H1 (cell line): ENCODE results near the gene PDIA6. TPM values are rescaled to one million over a fixed set of nuclear protein-coding genes. Genes with fewer than 3 reads are reported as not detected.

Experiments used
- CTCF ChIA-PET: fragments of 300-600 bp; sonication (Branson Sonifier 250); formaldehyde crosslinking; loops from one replicate; lab custom pipeline; 2021; ENCODE audit not compliant: partially characterized antibody; lab: Charles Lee
- POLR2A ChIA-PET: fragments of 300-600 bp; sonication (Branson Sonifier 250); formaldehyde crosslinking; loops from one replicate; lab custom pipeline; 2021; ENCODE audit warnings: inconsistent platforms; ENCODE audit not compliant: partially characterized antibody; lab: Charles Lee
- DNase-seq, 2 experiments: peaks; one replicate each; pipeline versions ENCODE4 v3.0.0 to v3.0.0-alpha.2; 2010 to 2022; ENCODE audit warnings: low spot score in 2 of 2, low read depth in 1 of 2, mixed read lengths in 1 of 2
- FAIRE-seq: peaks from 2 replicates; lab custom pipeline; 2011; peaks lifted over from hg19 to GRCh38; lab: Jason Lieb, UNC
- H2AFZ ChIP-seq: 2 replicates; pipeline ENCODE4 v1.8.1; 2012; ENCODE audit warnings: low read length, inconsistent platforms
- H2AK5ac ChIP-seq: 2 replicates; pipeline ENCODE4 v1.6.1; 2013; ENCODE audit warnings: low read depth, low read length
- H2BK120ac ChIP-seq: replicated peaks from 2 replicates; pipeline ENCODE3; 2013; ENCODE audit warnings: low read depth, low read length, inconsistent platforms
- H2BK12ac ChIP-seq: 2 replicates; pipeline ENCODE4 v1.6.1; 2013; ENCODE audit warnings: low read depth, low read length
- H2BK15ac ChIP-seq: 2 replicates; pipeline ENCODE4 v1.6.1; 2013; ENCODE audit warnings: low read length
- H2BK20ac ChIP-seq: 2 replicates; pipeline ENCODE4 v1.6.1; 2013; ENCODE audit warnings: low read length
- H2BK5ac ChIP-seq: 2 replicates; pipeline ENCODE4 v1.6.1; 2013; ENCODE audit warnings: low read depth, low read length
- H3K14ac ChIP-seq: 2 replicates; pipeline ENCODE4 v1.6.1; 2013; ENCODE audit warnings: inconsistent platforms; ENCODE audit not compliant: insufficient read length
- H3K18ac ChIP-seq: 2 replicates; pipeline ENCODE4 v1.6.1; 2013; ENCODE audit warnings: low read length; ENCODE audit errors: extremely low read depth
- H3K23ac ChIP-seq: 2 replicates; pipeline ENCODE4 v1.6.1; 2013; ENCODE audit warnings: inconsistent platforms; ENCODE audit not compliant: insufficient read length
- H3K23me2 ChIP-seq: 2 replicates; pipeline ENCODE4 v1.6.1; 2013; ENCODE audit warnings: low read depth, low read length
- H3K27ac ChIP-seq: 2 replicates; pipeline ENCODE4 v1.6.1; 2011; ENCODE audit warnings: low read depth, low read length, inconsistent platforms
- H3K27me3 ChIP-seq, 4 experiments: replicated peaks in 1 of 4; 1 replicate in 1 of 4; 2 replicates in 3 of 4; pipeline versions ENCODE4 v1.6.1 to v1.8.1; 2011 to 2013; ENCODE audit warnings: low read length in 3 of 4, mild to moderate bottlenecking in 3 of 4, inconsistent platforms in 2 of 4, mixed read lengths in 2 of 4, moderate library complexity in 1 of 4; ENCODE audit not compliant: control insufficient read depth in 3 of 4, insufficient read depth in 3 of 4; ENCODE audit errors: extremely low read depth in 1 of 4
- H3K36me3 ChIP-seq, 4 experiments: 2 replicates each; pipeline versions ENCODE4 v1.6.1 to v1.8.1; 2011 to 2013; ENCODE audit warnings: mild to moderate bottlenecking in 4 of 4, low read length in 3 of 4, moderate library complexity in 2 of 4, control low read depth in 1 of 4, inconsistent platforms in 1 of 4; ENCODE audit not compliant: insufficient read depth in 4 of 4, control insufficient read depth in 2 of 4
- H3K4ac ChIP-seq: replicated peaks from 2 replicates; pipeline ENCODE3; 2013; ENCODE audit warnings: low read length, low read depth, mixed read lengths, inconsistent platforms; ENCODE audit not compliant: insufficient read length
- H3K4me1 ChIP-seq, 4 experiments: replicated peaks in 1 of 4; 1 replicate in 1 of 4; 2 replicates in 3 of 4; pipeline versions ENCODE4 v1.6.1 to v1.8.1; 2011 to 2013; ENCODE audit warnings: low read length in 3 of 4, inconsistent platforms in 2 of 4, mixed read lengths in 1 of 4; ENCODE audit not compliant: insufficient read depth in 4 of 4, control insufficient read depth in 3 of 4
- H3K4me2 ChIP-seq, 2 experiments: 2 replicates each; pipeline versions ENCODE4 v1.6.1 to v1.8.1; 2011 to 2013; ENCODE audit warnings: low read depth in 2 of 2, low read length in 2 of 2, control low read depth in 1 of 2, inconsistent platforms in 1 of 2, mild to moderate bottlenecking in 1 of 2; ENCODE audit not compliant: insufficient read depth in 1 of 2
- H3K4me3 ChIP-seq, 4 experiments: fragments of 200-600, 300-600 bp in 1 of 4; sonication (generic), shearing (Covaris generic), sonication (Bioruptor Twin) in 1 of 4; 2 replicates each; pipeline versions ENCODE4 v1.5.1 to v1.8.1; 2011 to 2016; ENCODE audit warnings: low read length in 4 of 4, low read depth in 3 of 4, control low read depth in 2 of 4, inconsistent platforms in 2 of 4, mild to moderate bottlenecking in 2 of 4, mixed read lengths in 1 of 4, moderate library complexity in 1 of 4; ENCODE audit not compliant: insufficient read depth in 2 of 4; ENCODE audit errors: extremely low read depth in 1 of 4
- H3K56ac ChIP-seq: replicated peaks from 2 replicates; pipeline ENCODE3; 2013; ENCODE audit warnings: low read depth, mild to moderate bottlenecking, mixed read lengths, low read length, inconsistent platforms; ENCODE audit not compliant: insufficient read length
- H3K79me1 ChIP-seq: 2 replicates; pipeline ENCODE4 v1.6.1; 2013; ENCODE audit warnings: low read depth, low read length, control low read depth
- H3K79me2 ChIP-seq, 2 experiments: 2 replicates each; pipeline versions ENCODE4 v1.6.1 to v1.8.1; 2012 to 2013; ENCODE audit warnings: low read length in 2 of 2, mild to moderate bottlenecking in 2 of 2, inconsistent platforms in 1 of 2; ENCODE audit not compliant: insufficient read depth in 2 of 2, control insufficient read depth in 1 of 2
- H3K9ac ChIP-seq, 4 experiments: replicated peaks in 1 of 4; 1 replicate in 1 of 4; 2 replicates in 3 of 4; pipeline versions ENCODE4 v1.6.1 to v1.8.1; 2011 to 2013; ENCODE audit warnings: low read depth in 3 of 4, low read length in 3 of 4, control low read depth in 2 of 4, mild to moderate bottlenecking in 2 of 4, moderate library complexity in 2 of 4, inconsistent platforms in 1 of 4; ENCODE audit errors: extremely low read depth in 1 of 4
- H3K9me3 ChIP-seq, 2 experiments: 2 replicates each; pipeline versions ENCODE4 v1.6.1 to v1.8.1; 2012 to 2013; ENCODE audit warnings: mild to moderate bottlenecking in 2 of 2, moderate library complexity in 2 of 2, control low read depth in 1 of 2, inconsistent platforms in 1 of 2, low read depth in 1 of 2, low read length in 1 of 2, mixed read lengths in 1 of 2; ENCODE audit not compliant: insufficient read depth in 2 of 2
- H4K20me1 ChIP-seq, 2 experiments: replicated peaks in 1 of 2; 2 replicates each; pipeline versions ENCODE3 to v1.8.1; 2011 to 2013; ENCODE audit warnings: inconsistent platforms in 2 of 2, low read length in 2 of 2, mild to moderate bottlenecking in 1 of 2; ENCODE audit not compliant: insufficient read depth in 2 of 2, control insufficient read depth in 1 of 2
- H4K5ac ChIP-seq: 2 replicates; pipeline ENCODE4 v1.6.1; 2013; ENCODE audit warnings: low read length, low read depth, mixed read lengths, inconsistent platforms; ENCODE audit not compliant: insufficient read length
- H4K8ac ChIP-seq: 2 replicates; pipeline ENCODE4 v1.8.0; 2013; ENCODE audit warnings: mild to moderate bottlenecking, moderate library complexity, low read length, inconsistent platforms; ENCODE audit not compliant: insufficient read depth; ENCODE audit errors: extremely low read depth
- H4K91ac ChIP-seq: replicated peaks from 2 replicates; pipeline ENCODE3; 2013; ENCODE audit warnings: low read length, mixed read lengths, inconsistent platforms; ENCODE audit not compliant: insufficient read length
- BACH1 ChIP-seq: IDR thresholded peaks from 2 replicates; pipeline ENCODE4 v1.6.1; 2012; ENCODE audit warnings: low read length, improper control_type of control experiment
- BRCA1 ChIP-seq: IDR thresholded peaks from 2 replicates; pipeline ENCODE4 v1.6.1; 2012; ENCODE audit warnings: low read depth, low read length, improper control_type of control experiment
- CREB1 ChIP-seq: IDR thresholded peaks from 2 replicates; pipeline ENCODE4 v1.6.1; 2012; ENCODE audit warnings: inconsistent platforms
- CTCF ChIP-seq, 3 experiments: IDR thresholded peaks; 1 replicate in 2 of 3; 2 replicates in 1 of 3; pipeline versions ENCODE4 v1.5.1 to v1.6.1; 2011; ENCODE audit warnings: low read length in 3 of 3, mild to moderate bottlenecking in 3 of 3, inconsistent platforms in 2 of 3, low read depth in 1 of 3, moderate library complexity in 1 of 3; ENCODE audit not compliant: insufficient read depth in 1 of 3; ENCODE audit errors: control extremely low read depth in 1 of 3
- JUN ChIP-seq: IDR thresholded peaks from 2 replicates; pipeline ENCODE4 v1.6.1; 2011; ENCODE audit warnings: low read depth, mild to moderate bottlenecking, improper control_type of control experiment, low read length
- SP2 ChIP-seq: IDR thresholded peaks from 2 replicates; pipeline ENCODE4 v1.6.1; 2012; ENCODE audit warnings: mild to moderate bottlenecking, low read length, inconsistent platforms
- TAF7 ChIP-seq: optimal IDR thresholded peaks from 2 replicates; pipeline ENCODE3; 2011; ENCODE audit warnings: low read depth, mild to moderate bottlenecking, inconsistent platforms, low read length, moderate library complexity, borderline replicate concordance
- TEAD4 ChIP-seq: IDR thresholded peaks from 2 replicates; pipeline ENCODE4 v1.6.1; 2012; ENCODE audit warnings: low read depth, low read length, inconsistent platforms, mixed read lengths
- WGBS, 2 experiments: shearing (Covaris generic) in 1 of 2; methylation state at CpG; one replicate each; pipeline versions ENCODE4 v1.1.6 to v1.1.7; 2013 to 2015; ENCODE audit warnings: low lambda C conversion rate in 2 of 2, mixed read lengths in 2 of 2, inconsistent platforms in 1 of 2, low coverage in 1 of 2, missing lambda C conversion rate in 1 of 2; ENCODE audit not compliant: insufficient replicate concordance in 2 of 2, insufficient coverage in 1 of 2, insufficient read length in 1 of 2; ENCODE audit errors: extremely low coverage in 1 of 2, missing lambda C conversion rate in 1 of 2; 5-methylcytosine and 5-hydroxymethylcytosine counted together
- polyA plus RNA-seq, 7 experiments: library from polyadenylated mRNA; depleted of rRNA in 3 of 7; stranded (reverse) in 5 of 7; unstranded in 2 of 7; fragments of >200 nt in 5 of 7; fragments of 200-250 nt in 2 of 7; gene quantifications; 1 replicate in 5 of 7; 2 replicates in 1 of 7; 4 replicates in 1 of 7; pipeline versions ENCODE4 v1.2.1 to v1.2.3, GENCODE V29; 2011 to 2013; ENCODE audit warnings: missing spikeins in 2 of 7, mixed read lengths in 2 of 7
- total RNA-seq: library from RNA; stranded (reverse); fragmentation: NEBNext Ultra II Directional; extraction: Animal tissue kit (Norgen Biotek cat#: 25700); gene quantifications from 2 replicates; pipeline ENCODE4 v1.2.1, GENCODE V29; 2021

Gene PDIA6
- total and polyA plus RNA-seq, 2 of the 8 experiments (the other 6 are each of a cell fraction or from before 2014, with no cell fraction given), result 181 to 384 TPM

GRCh38 chr2:10764896-10765295 lies 47.7 kb downstream of the PDIA6 start:
- H4K91ac ChIP-seq, result no peak overlapping the region
- H3K27me3 ChIP-seq, result no peaks in the 10 kb centered on the region
- no peaks in the 10 kb centered on the region for H3K9me3 ChIP-seq
- H3K56ac ChIP-seq, result no peak overlapping the region
- POLR2A ChIA-PET, result no interaction called here
- H3K79me1 ChIP-seq, result no peaks in the 10 kb centered on the region
- no peak overlapping the region for H2BK15ac ChIP-seq
- H4K20me1 ChIP-seq, result no peaks in the 10 kb centered on the region
- no peak overlapping the region for H4K8ac ChIP-seq
- H4K5ac ChIP-seq, result no peak overlapping the region
- no peak overlapping the region for H3K4me3 ChIP-seq
- WGBS, 2 experiments, result 88% methylated on average over 3 of the region's 4 CpGs; no CpG with 5 or more reads in 1 of the 2 experiments
- no peak overlapping the region for H3K9ac ChIP-seq
- no peak for FAIRE-seq
- H2AK5ac ChIP-seq, result no peak overlapping the region
- TF ChIP-seq TEAD4 (no peak), TAF7 (no peak), CREB1 (no peak), JUN (no peak), BRCA1 (no peak), BACH1 (no peak), CTCF (IDR thresholded peaks at IDR 0.05; ENCODE audit: control extremely low read depth in 1 of 3, insufficient read depth in 1 of 3, low read depth in 1 of 3, low read length in 3 of 3) (no peak), SP2 (no peak)
- TF ChIP-seq, all 59 proteins: peak for 0
- H3K4me2 ChIP-seq, result no peak overlapping the region
- no peak overlapping the region for H3K23ac ChIP-seq
- H2BK120ac ChIP-seq, result no peak overlapping the region
- H3K23me2 ChIP-seq, result no peaks in the 10 kb centered on the region
- H3K18ac ChIP-seq, result no peak overlapping the region
- no peaks in the 10 kb centered on the region for H3K36me3 ChIP-seq
- H2BK5ac ChIP-seq, result no peak overlapping the region
- H2BK12ac ChIP-seq, result no peak overlapping the region
- no peak overlapping the region for H3K4ac ChIP-seq
- H3K27ac ChIP-seq, result no peak overlapping the region
- no peak overlapping the region for H2BK20ac ChIP-seq
- no peak overlapping the region for H2AFZ ChIP-seq
- peaks cover 0 to 8% (median 0%) of the 10 kb centered on the region in 4 experiments; a peak in 2 of 7 replicates for H3K4me1 ChIP-seq
- no peaks in the 10 kb centered on the region for H3K79me2 ChIP-seq
- CTCF ChIA-PET, result interaction anchor here (1.1 kb wide), 1 partner anchor 55 kb away, joined by 3 read pairs; no protein-coding TSS in a partner anchor
- DNase-seq, result no peak
- H3K14ac ChIP-seq, result no peak overlapping the region
